Ovary (tissue), 9 donors: ENCODE results near the gene SUMF1. TPM values are rescaled to one million over a fixed set of nuclear protein-coding genes. Genes with fewer than 3 reads are reported as not detected.

Experiments
- DNase-seq, 5 donors: peaks; one replicate each; pipeline ENCODE4 v3.0.0-alpha.2; 2019 to 2020
- H3K27ac ChIP-seq, 2 donors: fragments of 200-600 bp; one replicate each; pipeline versions ENCODE4 v1.5.1 to v1.8.0; 2019 to 2022
- H3K27me3 ChIP-seq: fragments of 200-600 bp; one replicate; pipeline ENCODE4 v1.8.0; 2022
- H3K36me3 ChIP-seq: fragments of 200-600 bp; sonication (generic); one replicate; pipeline ENCODE4 v1.5.1; 2019
- H3K4me1 ChIP-seq: one replicate; pipeline ENCODE4 v1.8.1; 2013; ENCODE audit warnings: mild to moderate bottlenecking, moderate library complexity; ENCODE audit not compliant: insufficient read depth
- H3K4me3 ChIP-seq: fragments of 200-600 bp; sonication (generic); one replicate; pipeline ENCODE4 v1.5.1; 2017
- H3K9me3 ChIP-seq, 2 donors: fragments of 200-600 bp in 1 of 2; sonication (generic) in 1 of 2; one replicate each; pipeline versions ENCODE4 v1.5.1 to v1.8.1; 2013 to 2019; ENCODE audit warnings: mild to moderate bottlenecking in 1 of 2, moderate library complexity in 1 of 2
- CTCF ChIP-seq, 3 donors: fragments of 450-650 bp in 2 of 3; fragments of 200-600 bp in 1 of 3; IDR thresholded peaks; one replicate each; pipeline versions ENCODE4 v1.5.1 to v1.8.0; 2016 to 2022; ENCODE audit warnings: antibody characterized with exemption in 3 of 3, mild to moderate bottlenecking in 1 of 3
- EP300 ChIP-seq: sonication (generic); formaldehyde crosslinking; IDR thresholded peaks from one replicate; pipeline ENCODE4 v1.6.1; 2017; ENCODE audit warnings: antibody characterized with exemption
- POLR2A ChIP-seq: fragments of 450-650 bp; IDR thresholded peaks from one replicate; pipeline ENCODE4 v1.6.1; 2017; ENCODE audit warnings: antibody characterized with exemption, mild to moderate bottlenecking, moderate library complexity
- WGBS, 3 donors: extraction: QIAGEN DNeasy Blood & Tissue Kit in 1 of 3; methylation state at CpG; one replicate each; pipeline versions ENCODE4 v1.1.5 to v1.1.7; 2013 to 2017; 5-methylcytosine and 5-hydroxymethylcytosine counted together
- intact Hi-C, 4 donors: fragments of 100-400 bp; cut with DNase I; formaldehyde crosslinking; loops; one replicate each; pipeline versions ENCODE4 v1.11.0 to v1.15.1; 2022 to 2023
- polyA plus RNA-seq, 2 donors: library from polyadenylated mRNA; stranded (reverse); fragments of 200-250 nt in 1 of 2; fragments of 350-450 nt in 1 of 2; fragmentation: Illumina TruSeq in 1 of 2; extraction: RNeasy Lipid Tissue Mini Kit (QIAGEN cat#74804) in 1 of 2; gene quantifications; one replicate each; pipeline ENCODE4 v1.2.3, GENCODE V29; 2013 to 2014
- total RNA-seq, 7 donors: library from RNA; depleted of rRNA in 2 of 7; stranded (reverse); fragments of >200 nt in 2 of 7; fragmentation: NEBNext Ultra II Directional in 3 of 7; extraction: Animal tissue kit (Norgen Biotek cat#: 25700) in 3 of 7; gene quantifications; one replicate each; pipeline versions ENCODE4 v1.1.0 to v1.2.4, GENCODE V29; 2016 to 2023
- donor health status: DM: no; HTN: no; CAD: no; lungs with moderate emphysema.
- donor health status: DM: no; HTN: no; CAD: no.
- donor health status: Bipolar disorder and iron deficiency.
- donor health status: DM: yes; HTN: yes; CAD: no.
- donor health status: DM: no; HTN: no; CAD: no.
- donor health status: DM: yes; HTN: yes; CAD: no.

The SUMF1 gene
- total and polyA plus RNA-seq, 9 donors, result 17.6 to 57.2 (median 24.7) TPM

GRCh38 chr3:4323246-4324027 is 143.6 kb downstream of the SUMF1 start:
- Histone ChIP-seq H3K27me3 (no peaks in the 10 kb centered on the region), H3K4me1 (peaks cover 2% of the 10 kb centered on the region), H3K4me3 (no peak overlapping the region), H3K9me3 (no peaks in the 10 kb centered on the region), H3K27ac (no peak overlapping the region), H3K36me3 (no peaks in the 10 kb centered on the region)
- intact Hi-C loops, result no loop called here
- WGBS, 3 donors, result 74 to 85% (median 76%) methylated on average over 3 of the region's 3 CpGs
- TF ChIP-seq CTCF (IDR thresholded peaks at IDR 0.05), result no peak
- no peak for TF ChIP-seq POLR2A
- no peak for TF ChIP-seq EP300
- DNase-seq, result no peak

- Histone ChIP-seq H3K4me3 (no peak overlapping the region), H3K9me3 (no peaks in the 10 kb centered on the region), H3K4me1 (peaks cover 2% of the 10 kb centered on the region), H3K36me3 (no peaks in the 10 kb centered on the region), H3K27ac (no peak overlapping the region), H3K27me3 (no peaks in the 10 kb centered on the region)
- 94 to 98% (median 95%) methylated on average over 1 of the region's 1 CpG for WGBS, 3 donors
- TF ChIP-seq POLR2A, result no peak
- TF ChIP-seq EP300, result no peak
- TF ChIP-seq CTCF (IDR thresholded peaks at IDR 0.05), result no peak
- no peak for DNase-seq
- intact Hi-C loops, result no loop called here
Measured at GRCh38 chr3:4322635-4323034, 144.4 kb downstream of the SUMF1 start.

DNA sequence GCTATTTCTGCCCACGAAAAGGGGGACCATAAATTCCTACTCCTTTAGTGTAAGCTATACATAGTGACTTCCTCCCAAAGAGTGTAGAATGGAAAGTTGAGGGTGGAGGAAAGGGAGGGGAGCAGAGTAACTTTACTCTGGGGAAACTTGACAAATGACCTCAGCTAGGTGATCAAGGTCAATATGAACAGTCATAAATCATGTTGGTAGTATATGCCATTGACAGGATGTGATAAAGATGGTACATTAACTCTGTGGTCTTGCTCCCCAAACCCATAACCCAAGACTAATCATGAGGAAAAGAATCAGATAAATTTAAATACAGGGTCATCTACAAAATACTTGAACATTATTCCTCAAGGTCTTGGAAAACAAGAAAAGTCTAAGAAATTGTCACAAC is 145.3 kb downstream of the SUMF1 start:
- DNase-seq, result no peak
- Histone ChIP-seq H3K36me3 (no peaks in the 10 kb centered on the region), H3K27me3 (no peaks in the 10 kb centered on the region), H3K9me3 (no peaks in the 10 kb centered on the region), H3K4me3 (no peak overlapping the region), H3K4me1 (peaks cover 2% of the 10 kb centered on the region), H3K27ac (no peak overlapping the region)
- 75 to 90% (median 80%) methylated on average over 1 of the region's 1 CpG for WGBS, 3 donors
- TF ChIP-seq CTCF (IDR thresholded peaks at IDR 0.05) (no peak), EP300 (no peak), POLR2A (no peak)
- intact Hi-C loops, result no loop called here

DNA sequence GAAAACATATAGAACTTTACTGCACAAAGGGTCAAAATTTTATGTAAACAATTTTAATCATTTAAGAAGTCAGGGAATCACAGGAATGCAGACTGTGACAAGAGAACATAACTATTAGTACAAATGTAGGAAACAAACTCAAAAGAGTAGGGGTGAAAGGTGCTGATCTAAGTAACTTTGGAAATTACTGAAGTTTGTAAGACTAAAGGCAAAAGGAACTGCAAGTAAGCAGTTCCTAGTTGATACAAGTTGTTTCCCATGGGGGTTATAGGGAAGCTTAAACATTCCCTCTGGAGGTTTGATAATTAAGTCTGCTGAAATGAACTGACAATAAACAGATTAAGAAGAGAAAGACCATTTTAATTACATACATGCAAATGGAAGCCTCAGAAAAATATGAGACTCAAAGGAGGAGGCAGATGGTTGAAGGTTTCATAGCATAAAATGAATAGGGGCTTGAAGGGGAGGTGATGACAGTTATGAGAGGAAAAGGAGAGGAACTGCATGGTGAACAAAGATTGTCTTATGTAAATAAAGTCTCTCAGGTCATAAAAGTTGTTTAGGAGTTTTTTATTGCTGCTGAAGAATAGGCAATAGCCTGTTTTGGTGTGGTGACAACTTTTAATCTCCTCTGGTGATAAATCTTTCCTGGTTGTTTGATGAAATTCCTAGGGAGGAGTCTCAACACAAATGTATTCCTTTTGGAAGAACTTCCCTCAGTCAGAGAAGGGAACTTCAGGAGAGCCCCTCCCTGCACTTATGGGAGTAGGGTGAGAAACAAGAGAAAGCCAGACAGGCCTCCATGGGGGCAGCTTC is 146.8 kb downstream of the SUMF1 start:
- no peaks in the 10 kb centered on the region for H3K9me3 ChIP-seq
- no peaks in the 10 kb centered on the region for H3K27me3 ChIP-seq
- TF ChIP-seq CTCF (IDR thresholded peaks at IDR 0.05) (no peak), EP300 (no peak), POLR2A (no peak)
- intact Hi-C loops, result no loop called here
- H3K27ac ChIP-seq, result no peak overlapping the region
- peaks cover 2% of the 10 kb centered on the region for H3K4me1 ChIP-seq
- no peak overlapping the region for H3K4me3 ChIP-seq
- no peak for DNase-seq
- H3K36me3 ChIP-seq, result no peaks in the 10 kb centered on the region
